Activated CD8-positive, alpha-beta memory T cell treated with anti-CD3 and anti-CD28 coated beads, Interleukin-2, amount 50 U/mL, for 4 hours (primary cell): ENCODE data around the gene GIPC3.

Source experiments
- DNase-seq: peaks from one replicate; pipeline ENCODE4 v3.0.0-alpha.2; 2020

Gene GIPC3

DNA sequence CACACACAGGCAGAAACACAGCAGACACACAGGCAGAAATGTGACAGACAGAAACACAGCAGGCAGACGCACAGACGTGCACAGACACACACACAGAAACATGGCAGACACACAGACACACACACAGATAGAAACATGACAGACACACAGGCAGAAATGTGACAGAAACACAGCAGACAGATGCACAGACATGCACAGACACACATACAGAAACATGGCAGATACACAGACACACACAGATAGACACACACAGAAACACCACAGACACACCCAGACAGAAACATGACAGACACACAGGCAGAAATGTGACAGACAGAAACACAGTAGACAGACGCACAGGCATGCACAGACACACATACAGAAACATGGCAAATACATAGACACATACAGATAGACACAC, 20.1 kb downstream of the GIPC3 start:
- DNase-seq = no peak

DNA sequence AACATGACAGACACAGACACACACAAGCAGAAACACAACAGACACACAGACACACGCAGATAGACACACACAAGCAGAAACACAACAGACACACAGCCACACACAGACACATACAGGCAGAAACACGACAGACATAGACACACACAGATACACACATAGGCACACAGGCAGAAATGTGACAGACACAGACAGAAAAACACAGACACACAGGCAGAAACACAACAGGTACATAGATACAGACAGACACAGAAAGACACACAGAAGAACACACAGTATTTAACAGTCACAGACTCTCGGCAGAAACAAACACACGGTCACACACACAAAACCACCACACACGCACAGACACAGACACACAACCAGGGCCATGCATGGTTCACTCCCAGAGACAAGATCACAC, 20.5 kb downstream of the GIPC3 start:
- DNase-seq = no peak

DNA sequence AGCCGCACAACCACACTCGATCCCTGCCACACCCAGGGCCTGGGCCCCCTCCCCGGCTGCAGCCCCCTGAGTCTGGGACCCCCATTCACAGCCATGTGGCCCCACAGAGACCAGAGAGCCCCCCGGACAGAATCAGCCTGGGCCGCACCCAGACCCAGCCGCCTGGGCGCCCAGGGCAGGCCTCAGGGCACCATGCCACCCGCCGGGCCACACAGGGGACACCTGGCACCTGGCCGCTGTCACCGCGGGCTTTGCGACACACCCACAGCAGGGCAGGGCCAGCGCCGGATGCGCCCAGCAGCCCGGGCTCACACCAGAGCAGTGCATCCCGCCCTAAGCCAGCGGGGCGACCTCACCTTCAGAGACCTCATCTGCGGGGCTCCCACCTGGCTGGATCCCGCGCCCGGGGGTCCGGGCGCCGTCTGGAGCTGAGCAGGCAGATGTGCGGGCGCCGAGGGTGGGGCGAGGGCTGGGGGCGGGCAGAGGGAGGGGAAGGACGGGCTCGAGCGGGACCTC, 21.0 kb downstream of the GIPC3 start:
- DNase-seq = no peak

DNA sequence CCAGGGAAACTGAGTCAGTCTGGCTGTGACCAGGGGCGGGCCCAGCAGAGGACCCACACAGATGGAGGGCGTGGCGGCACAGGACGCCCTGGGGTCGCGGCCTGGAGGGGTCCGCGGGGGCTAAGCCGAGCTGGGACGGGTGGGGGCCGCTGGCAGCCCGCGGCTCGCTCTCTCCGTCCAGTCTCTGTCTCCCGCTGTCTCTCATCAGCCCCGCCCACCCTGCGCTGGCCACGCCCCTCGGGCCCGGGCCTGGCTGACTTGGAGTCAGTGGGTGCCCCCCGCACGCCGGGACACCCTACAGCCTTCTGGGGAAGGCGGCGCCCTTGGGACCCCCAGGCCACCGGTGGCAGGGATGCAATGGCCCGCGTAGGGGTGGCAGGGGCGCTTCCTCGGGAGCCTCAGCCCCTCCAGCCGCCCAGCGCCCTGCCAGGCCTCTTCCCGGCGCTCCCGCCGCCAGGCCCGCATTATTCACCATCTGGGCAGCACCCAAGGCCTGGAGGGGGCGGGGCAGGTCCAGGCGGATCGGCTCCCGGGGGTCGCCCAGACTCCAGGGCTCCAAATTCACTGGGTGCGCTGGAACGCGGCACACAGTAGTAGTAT, 21.5 kb downstream of the GIPC3 start, which contains the start of gene TBXA2R:
TBXA2R (minus strand) TSS at position 186 of the 600 bp plus-strand sequence. CDS start 6,241 bp downstream, outside the sequence.
- DNase-seq = peak; percentile 76

GRCh38 chr19:3607303-3608078, 22.2 kb downstream of the GIPC3 start:
- DNase-seq = no peak

GRCh38 chr19:3608079-3608641, 22.9 kb downstream of the GIPC3 start:
- no peak for DNase-seq

GRCh38 chr19:3608750-3609322, 23.6 kb downstream of the GIPC3 start:
- DNase-seq = no peak

- no peak for DNase-seq
These were observed 24.8 kb downstream of the GIPC3 start for GRCh38 chr19:3609779-3610719.

GRCh38 chr19:3610745-3611717, 25.8 kb downstream of the GIPC3 start:
- no peak for DNase-seq

DNA sequence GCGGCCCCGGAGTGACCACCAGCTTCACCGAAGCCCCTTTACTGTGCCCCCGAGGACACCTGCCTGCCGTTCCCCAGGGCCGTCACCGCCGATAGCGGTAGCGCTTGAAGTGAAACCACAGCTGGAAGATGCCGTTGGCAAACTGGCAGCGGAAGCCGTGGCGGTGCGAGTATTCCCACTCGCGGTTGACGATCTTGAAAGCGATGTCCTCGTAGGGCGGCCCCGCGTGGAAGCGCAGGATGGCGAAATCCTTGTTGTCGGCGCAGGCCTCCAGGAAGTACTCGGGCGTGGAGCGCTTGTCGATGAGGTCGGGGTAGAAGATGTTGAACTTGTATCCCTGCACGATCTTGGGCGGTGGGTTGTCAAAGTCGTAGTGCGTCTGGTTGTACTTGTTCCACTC, 26.6 kb downstream of the GIPC3 start:
- no peak for DNase-seq

- no peak for DNase-seq
These were observed 27.1 kb downstream of the GIPC3 start for GRCh38 chr19:3612330-3612729.

GRCh38 chr19:3612901-3613741, 27.8 kb downstream of the GIPC3 start:
- no peak for DNase-seq

- DNase-seq = no peak
These were observed 28.8 kb downstream of the GIPC3 start for GRCh38 chr19:3613818-3614661.

DNA sequence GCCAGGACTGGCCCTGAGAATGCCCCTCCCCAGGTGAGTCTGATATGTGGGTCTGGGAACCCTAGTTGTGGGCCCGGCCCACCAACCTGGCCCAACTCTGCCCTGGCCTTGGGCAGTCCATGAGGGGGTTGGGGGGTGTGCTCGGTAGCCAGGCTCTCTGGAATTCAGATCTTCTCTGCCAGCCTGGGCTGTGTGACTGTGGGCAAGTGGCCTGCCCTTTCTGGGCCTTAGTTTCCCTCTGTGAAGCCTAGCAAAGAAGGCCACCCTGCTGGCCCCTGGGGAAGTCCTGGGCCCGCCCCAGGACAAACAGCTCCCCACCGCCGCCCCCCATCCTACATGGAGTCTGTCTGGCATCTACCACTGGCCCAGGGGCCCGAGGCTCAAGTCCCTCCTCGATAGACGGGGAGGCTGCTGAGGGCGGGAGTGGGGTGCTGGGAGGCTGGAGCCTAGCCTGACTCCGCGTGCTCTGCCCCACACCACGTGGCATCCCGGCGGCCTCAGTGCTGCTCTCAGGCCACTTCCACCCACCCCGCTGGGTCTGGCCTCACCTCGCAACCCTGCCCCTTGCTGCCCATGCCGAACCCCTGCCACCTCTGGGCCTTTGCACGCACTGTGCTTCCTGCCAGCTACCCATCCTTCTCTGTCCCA, 29.7 kb downstream of the GIPC3 start:
- no peak for DNase-seq

DNA sequence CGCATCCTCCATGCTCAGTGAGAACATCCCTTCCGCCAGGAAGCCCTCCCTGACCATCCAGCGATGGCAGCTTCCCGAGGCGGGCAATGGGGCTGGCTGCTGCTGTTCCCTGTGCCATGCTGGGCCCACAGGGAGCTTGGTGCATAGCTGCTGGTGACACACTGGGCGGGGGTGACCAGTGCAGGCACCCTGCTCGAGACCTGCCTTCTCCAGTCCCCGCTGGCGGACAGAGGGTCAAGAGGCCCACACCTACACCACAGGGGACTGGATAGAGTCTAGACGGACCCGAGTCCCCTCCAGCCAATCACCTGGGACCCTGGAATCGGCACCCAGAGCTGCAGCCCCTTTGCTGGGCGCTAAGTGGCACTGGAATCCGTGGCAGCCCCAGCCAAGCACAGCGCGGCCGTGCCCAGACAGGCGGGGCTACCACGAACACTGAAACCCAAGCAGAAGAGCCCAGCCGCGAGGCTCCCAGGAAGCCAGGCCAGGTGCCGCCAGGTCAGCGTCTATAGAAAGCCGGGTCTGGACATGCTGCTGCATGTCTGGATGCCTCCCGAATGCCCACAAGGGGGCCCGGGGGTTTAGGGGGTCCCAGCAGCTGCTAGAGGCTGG, 30.4 kb downstream of the GIPC3 start:
- no peak for DNase-seq

- no peak for DNase-seq
These were observed 32.2 kb downstream of the GIPC3 start for GRCh38 chr19:3617463-3617862.

DNA sequence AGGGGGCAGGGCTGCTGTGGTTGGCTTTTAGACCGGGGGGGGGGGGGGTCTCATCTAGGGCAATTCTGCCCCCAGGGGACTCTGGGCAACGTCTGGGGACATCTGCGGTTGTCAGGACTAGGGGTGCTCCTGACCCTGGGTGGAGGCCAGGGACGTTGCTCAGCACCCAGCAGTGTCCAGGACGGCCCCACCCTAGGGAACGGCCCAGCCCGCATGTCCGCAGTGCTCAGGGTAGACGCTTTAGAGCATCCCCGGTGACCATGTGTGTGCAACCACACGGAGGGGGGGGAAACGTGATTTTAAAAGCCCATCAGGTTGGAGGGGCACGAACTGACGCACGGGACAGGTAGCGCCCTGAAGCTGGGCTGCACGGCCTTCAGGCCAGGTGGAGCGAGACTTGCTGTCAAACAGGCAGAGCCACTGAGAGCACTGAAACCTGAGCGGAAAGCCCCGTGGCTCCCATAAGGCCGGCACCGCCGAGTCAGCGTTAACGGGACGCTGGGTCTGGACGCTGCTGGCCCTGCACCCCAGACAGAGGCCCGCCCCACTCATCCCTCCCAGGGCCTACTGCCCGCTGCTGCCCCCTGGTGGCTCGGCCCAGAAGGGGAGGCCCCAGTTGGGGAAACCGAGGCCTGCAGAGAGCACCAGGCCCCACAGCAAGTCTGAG, 33.0 kb downstream of the GIPC3 start:
- peak; percentile 64 for DNase-seq
